ENCODE data around the gene NCS1. TPM values are rescaled to one million over a fixed set of nuclear protein-coding genes. Genes with fewer than 3 reads are reported as not detected.

Gene NCS1
- total RNA-seq, 1 experiment from 2014 or later: 68.7 TPM

GRCh38 chr9:130171226-130172148 is 717 bp upstream of the NCS1 start:
- no peaks in the 10 kb centered on the region for H3K27me3 ChIP-seq (ENCODE audit: insufficient read depth, low read length)
- no peaks in the 10 kb centered on the region for H4K20me1 ChIP-seq (ENCODE audit: insufficient read depth)
- ChIA-PET CTCF (no interaction called here), RAD21 (ENCODE audit: low non-redundant PET in 1 of 2, low total read pairs in 2 of 2, uncharacterized antibody in 2 of 2, unreplicated experiment in 2 of 2) (no interaction called here), POLR2A (no interaction called here)
- H3K36me3 ChIP-seq (ENCODE audit: control insufficient read depth in 1 of 2, insufficient read depth in 2 of 2, low read length in 2 of 2): peaks cover 0 to 4% of the 10 kb centered on the region in 2 experiments; a peak in 1 of 4 replicates
- DNase-seq (ENCODE audit: low read depth, low spot score) (no peak), ATAC-seq (peak; percentile 35)
- peak overlapping the region; percentile 94 for H3K4me2 ChIP-seq (ENCODE audit: low read length)
- peak overlapping the region; percentile 42; the same call in 1 of the 2 replicates for H3K27ac ChIP-seq (ENCODE audit: low read depth, low read length)
- H3K9me2 ChIP-seq (ENCODE audit: insufficient read depth): no peaks in the 10 kb centered on the region
- peak overlapping the region; percentile 37 to 63 for H3K4me3 ChIP-seq (replicated peaks in 1 of 2; ENCODE audit: low read depth in 1 of 2, low read length in 2 of 2)
- H2AFZ ChIP-seq (ENCODE audit: low read depth, low read length, poor library complexity, severe bottlenecking): peak overlapping the region; percentile 45
- H3K79me2 ChIP-seq (ENCODE audit: insufficient read depth, low read length): peaks cover 38% of the 10 kb centered on the region
- no peaks in the 10 kb centered on the region for H3K9me3 ChIP-seq (ENCODE audit: control insufficient read depth in 1 of 2, insufficient read depth in 1 of 2, low read depth in 1 of 2, low read length in 2 of 2)
- no TSS peak for BruUV-seq (replicated peaks)
- H3K4me1 ChIP-seq (ENCODE audit: control insufficient read depth in 1 of 2, insufficient read depth in 2 of 2, low read length in 2 of 2): peaks cover 8 to 18% of the 10 kb centered on the region in 2 experiments
- intact Hi-C loops (cut with micrococcal nuclease): no loop called here
- peak; percentile 41; the same call in 1 of the 2 replicates for TF ChIP-seq ZFX (IDR thresholded peaks at IDR 0.05)
- TF ChIP-seq, protein P1, sequence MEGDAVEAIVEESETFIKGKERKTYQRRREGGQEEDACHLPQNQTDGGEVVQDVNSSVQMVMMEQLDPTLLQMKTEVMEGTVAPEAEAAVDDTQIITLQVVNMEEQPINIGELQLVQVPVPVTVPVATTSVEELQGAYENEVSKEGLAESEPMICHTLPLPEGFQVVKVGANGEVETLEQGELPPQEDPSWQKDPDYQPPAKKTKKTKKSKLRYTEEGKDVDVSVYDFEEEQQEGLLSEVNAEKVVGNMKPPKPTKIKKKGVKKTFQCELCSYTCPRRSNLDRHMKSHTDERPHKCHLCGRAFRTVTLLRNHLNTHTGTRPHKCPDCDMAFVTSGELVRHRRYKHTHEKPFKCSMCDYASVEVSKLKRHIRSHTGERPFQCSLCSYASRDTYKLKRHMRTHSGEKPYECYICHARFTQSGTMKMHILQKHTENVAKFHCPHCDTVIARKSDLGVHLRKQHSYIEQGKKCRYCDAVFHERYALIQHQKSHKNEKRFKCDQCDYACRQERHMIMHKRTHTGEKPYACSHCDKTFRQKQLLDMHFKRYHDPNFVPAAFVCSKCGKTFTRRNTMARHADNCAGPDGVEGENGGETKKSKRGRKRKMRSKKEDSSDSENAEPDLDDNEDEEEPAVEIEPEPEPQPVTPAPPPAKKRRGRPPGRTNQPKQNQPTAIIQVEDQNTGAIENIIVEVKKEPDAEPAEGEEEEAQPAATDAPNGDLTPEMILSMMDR (IDR thresholded peaks at IDR 0.05 in 2 of 3, conservative IDR thresholded peaks at IDR 0.05 in 1 of 3; ENCODE audit: borderline replicate concordance in 1 of 3, insufficient read depth in 1 of 3, low read depth in 2 of 3, low read length in 2 of 3): no peak
- H3K9ac ChIP-seq (ENCODE audit: low read length): peak overlapping the region; percentile 66

DNA sequence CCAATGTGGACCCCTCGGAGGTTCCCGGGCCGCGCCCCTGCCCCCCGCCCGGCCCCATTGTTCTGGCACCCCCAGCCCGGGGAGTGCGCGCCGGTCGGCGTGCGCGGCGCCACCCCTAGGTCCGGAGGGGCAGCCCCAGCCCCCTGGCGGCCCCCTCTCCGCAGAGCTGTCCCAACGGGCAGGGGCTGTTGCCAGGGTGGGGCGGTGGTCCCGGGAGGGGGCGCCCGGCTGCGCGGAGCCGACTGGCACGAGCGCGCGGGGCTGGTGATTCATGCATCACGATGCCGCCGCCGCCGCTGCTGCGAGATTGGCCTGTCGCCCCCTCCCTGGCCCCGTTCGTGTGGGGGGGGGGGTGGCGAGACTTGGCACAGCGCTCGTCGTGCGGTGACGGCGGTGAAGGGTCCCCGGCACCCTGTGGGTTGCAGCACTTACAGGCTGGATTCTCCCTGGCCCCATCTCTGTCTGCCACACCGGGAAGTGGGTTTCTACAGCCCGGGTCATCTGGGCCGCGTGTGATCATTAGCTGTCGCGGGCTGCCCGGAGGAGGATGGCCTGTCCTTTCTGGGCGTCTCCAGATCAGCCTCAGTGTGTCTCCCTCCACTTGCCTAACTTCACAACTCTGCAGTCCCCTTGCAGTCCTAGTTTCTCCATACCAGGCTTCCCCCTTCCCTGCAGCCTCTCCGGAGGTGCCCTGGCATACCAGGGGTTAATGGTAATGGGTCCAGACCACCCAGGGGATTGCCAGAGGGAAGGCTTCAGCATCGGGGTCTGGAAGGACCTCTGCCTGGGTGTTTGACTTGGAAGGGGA is 858 bp downstream of the NCS1 start:
- BruUV-seq (replicated peaks): no TSS peak

More for the DNA sequence above, 858 bp downstream of the NCS1 start:
- H3K4me2 ChIP-seq (ENCODE audit: low read length): peak overlapping the region; percentile 98
- peaks cover 54% of the 10 kb centered on the region for H3K79me2 ChIP-seq (ENCODE audit: insufficient read depth, low read length)
- H3K36me3 ChIP-seq (ENCODE audit: control insufficient read depth in 1 of 2, insufficient read depth in 2 of 2, low read length in 2 of 2): peaks cover 0 to 4% of the 10 kb centered on the region in 2 experiments; a peak in 1 of 4 replicates
- H4K20me1 ChIP-seq (ENCODE audit: insufficient read depth): no peaks in the 10 kb centered on the region
- POLR2A ChIA-PET: no interaction called here
- CTCF ChIA-PET: no interaction called here
- DNase-seq (ENCODE audit: low read depth, low spot score) (no peak), ATAC-seq (peak; percentile 28)
- H2AFZ ChIP-seq (ENCODE audit: low read depth, low read length, poor library complexity, severe bottlenecking): no peak overlapping the region
- H3K4me3 ChIP-seq (replicated peaks in 1 of 2; ENCODE audit: low read depth in 1 of 2, low read length in 2 of 2): peak overlapping the region; percentile 64 to 83
- H3K4me1 ChIP-seq (ENCODE audit: control insufficient read depth in 1 of 2, insufficient read depth in 2 of 2, low read length in 2 of 2): peaks cover 8 to 19% of the 10 kb centered on the region in 2 experiments
- intact Hi-C loops (cut with micrococcal nuclease): no loop called here
- no peaks in the 10 kb centered on the region for H3K27me3 ChIP-seq (ENCODE audit: insufficient read depth, low read length)
- no peaks in the 10 kb centered on the region for H3K9me2 ChIP-seq (ENCODE audit: insufficient read depth)
- H3K9ac ChIP-seq (ENCODE audit: low read length): peak overlapping the region; percentile 78
- peak overlapping the region; percentile 63; the same call in 1 of the 2 replicates for H3K27ac ChIP-seq (ENCODE audit: low read depth, low read length)
- no peaks in the 10 kb centered on the region for H3K9me3 ChIP-seq (ENCODE audit: control insufficient read depth in 1 of 2, insufficient read depth in 1 of 2, low read depth in 1 of 2, low read length in 2 of 2)
- RAD21 ChIA-PET (ENCODE audit: low non-redundant PET in 1 of 2, low total read pairs in 2 of 2, uncharacterized antibody in 2 of 2, unreplicated experiment in 2 of 2): no interaction called here
- TF ChIP-seq, protein P2, sequence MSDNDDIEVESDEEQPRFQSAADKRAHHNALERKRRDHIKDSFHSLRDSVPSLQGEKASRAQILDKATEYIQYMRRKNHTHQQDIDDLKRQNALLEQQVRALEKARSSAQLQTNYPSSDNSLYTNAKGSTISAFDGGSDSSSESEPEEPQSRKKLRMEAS (IDR thresholded peaks at IDR 0.05): 0 out of 2 replicates have a peak, but pooled peaks have one; percentile 21
- no peak for TF ChIP-seq YY1 (IDR thresholded peaks at IDR 0.05; ENCODE audit: extremely low read depth, insufficient replicate concordance, low read depth, low read length)
